Neuronal stem cell (in vitro differentiated cells): ENCODE data around the gene ADGRG6.
"Not testable (repeated sequence)": the region's sequence is repeated elsewhere in the genome, so short reads cannot be mapped to it uniquely, and the experiment has no call there.

Source experiments
- DNase-seq: peaks from one replicate; pipeline ENCODE4 v3.0.0-alpha.2; 2013; ENCODE audit warnings: low spot score
- H2AFZ ChIP-seq: one replicate; pipeline ENCODE4 v1.6.1; 2013; ENCODE audit warnings: mild to moderate bottlenecking, low read length, inconsistent platforms
- H2AK5ac ChIP-seq: 2 replicates; pipeline ENCODE4 v1.6.1; 2013; ENCODE audit warnings: low read depth, mild to moderate bottlenecking, inconsistent platforms, low read length, moderate library complexity, mixed read lengths
- H2BK120ac ChIP-seq: 2 replicates; pipeline ENCODE4 v1.6.1; 2013; ENCODE audit warnings: low read depth, mild to moderate bottlenecking, inconsistent platforms, low read length, moderate library complexity, mixed read lengths
- H2BK12ac ChIP-seq: one replicate; pipeline ENCODE4 v1.6.1; 2013; ENCODE audit warnings: low read length, inconsistent platforms
- H2BK15ac ChIP-seq: 2 replicates; pipeline ENCODE4 v1.6.1; 2013; ENCODE audit warnings: mild to moderate bottlenecking, low read length, inconsistent platforms, mixed read lengths
- H2BK5ac ChIP-seq: one replicate; pipeline ENCODE4 v1.6.1; 2013; ENCODE audit warnings: inconsistent platforms, mild to moderate bottlenecking, low read length, moderate library complexity
- H3K14ac ChIP-seq: one replicate; pipeline ENCODE4 v1.6.1; 2013; ENCODE audit warnings: low read length, inconsistent platforms
- H3K18ac ChIP-seq: 2 replicates; pipeline ENCODE4 v1.6.1; 2013; ENCODE audit warnings: low read length, inconsistent platforms
- H3K23ac ChIP-seq: 2 replicates; pipeline ENCODE4 v1.6.1; 2013; ENCODE audit warnings: low read depth, mild to moderate bottlenecking, mixed read lengths, low read length, inconsistent platforms; ENCODE audit not compliant: poor library complexity
- H3K27ac ChIP-seq: replicated peaks from 3 replicates; pipeline ENCODE4 v1.5.1; 2013; ENCODE audit warnings: low read length, inconsistent platforms
- H3K27me3 ChIP-seq, 3 experiments: 2 replicates each; pipeline ENCODE4 v1.6.1; 2013; ENCODE audit warnings: low read length in 3 of 3, mild to moderate bottlenecking in 2 of 3, inconsistent platforms in 1 of 3, low read depth in 1 of 3, mixed read lengths in 1 of 3, moderate library complexity in 1 of 3; ENCODE audit not compliant: control insufficient read depth in 3 of 3, insufficient read depth in 3 of 3
- H3K36me3 ChIP-seq, 2 donors: replicated peaks in 1 of 2; 2 replicates each; pipeline ENCODE4 v1.6.1; 2013; ENCODE audit warnings: low read length in 2 of 2; ENCODE audit not compliant: control insufficient read depth in 2 of 2, insufficient read depth in 2 of 2
- H3K4ac ChIP-seq: 2 replicates; pipeline ENCODE4 v1.6.1; 2013; ENCODE audit warnings: inconsistent platforms, mild to moderate bottlenecking, low read length, moderate library complexity
- H3K4me1 ChIP-seq, 2 donors: 1 replicate in 1 of 2; 2 replicates in 1 of 2; pipeline ENCODE4 v1.6.1; 2013; ENCODE audit warnings: low read length in 2 of 2, low read depth in 1 of 2; ENCODE audit not compliant: control insufficient read depth in 2 of 2, insufficient read depth in 1 of 2
- H3K4me2 ChIP-seq: one replicate; pipeline ENCODE4 v1.6.1; 2013; ENCODE audit warnings: mild to moderate bottlenecking, low read length, inconsistent platforms; ENCODE audit not compliant: insufficient read depth, poor library complexity, severe bottlenecking
- H3K4me3 ChIP-seq, 2 donors: 2 replicates each; pipeline ENCODE4 v1.5.1; 2013; ENCODE audit warnings: low read length in 2 of 2, mild to moderate bottlenecking in 2 of 2, inconsistent platforms in 1 of 2, moderate library complexity in 1 of 2
- H3K79me1 ChIP-seq: one replicate; pipeline ENCODE4 v1.6.1; 2013; ENCODE audit warnings: low read depth, mild to moderate bottlenecking, inconsistent platforms, low read length, moderate library complexity
- H3K9ac ChIP-seq: one replicate; pipeline ENCODE4 v1.6.1; 2013; ENCODE audit warnings: mild to moderate bottlenecking, low read depth, low read length, inconsistent platforms; ENCODE audit not compliant: poor library complexity
- H3K9me3 ChIP-seq, 2 donors: replicated peaks in 1 of 2; 2 replicates each; pipeline versions ENCODE3 to v1.6.1; 2013; ENCODE audit warnings: low read length in 2 of 2, mild to moderate bottlenecking in 2 of 2, inconsistent platforms in 1 of 2, low read depth in 1 of 2, mixed read lengths in 1 of 2, moderate library complexity in 1 of 2; ENCODE audit not compliant: control insufficient read depth in 2 of 2, insufficient read depth in 1 of 2
- H4K8ac ChIP-seq: one replicate; pipeline ENCODE4 v1.6.1; 2013; ENCODE audit warnings: low read depth, mild to moderate bottlenecking, inconsistent platforms, low read length, moderate library complexity
- H4K91ac ChIP-seq: one replicate; pipeline ENCODE4 v1.6.1; 2013; ENCODE audit warnings: low read length, low read depth, mild to moderate bottlenecking, inconsistent platforms; ENCODE audit not compliant: poor library complexity
- WGBS, 2 donors: extraction: QIAGEN DNeasy Blood & Tissue Kit; methylation state at CpG; one replicate each; pipeline ENCODE4 v1.1.7; 2013; ENCODE audit warnings: missing lambda C conversion rate in 2 of 2, mixed read lengths in 1 of 2; ENCODE audit not compliant: insufficient read length in 2 of 2, insufficient replicate concordance in 1 of 2; ENCODE audit errors: extremely low coverage in 2 of 2; 5-methylcytosine and 5-hydroxymethylcytosine counted together

Gene ADGRG6

DNA sequence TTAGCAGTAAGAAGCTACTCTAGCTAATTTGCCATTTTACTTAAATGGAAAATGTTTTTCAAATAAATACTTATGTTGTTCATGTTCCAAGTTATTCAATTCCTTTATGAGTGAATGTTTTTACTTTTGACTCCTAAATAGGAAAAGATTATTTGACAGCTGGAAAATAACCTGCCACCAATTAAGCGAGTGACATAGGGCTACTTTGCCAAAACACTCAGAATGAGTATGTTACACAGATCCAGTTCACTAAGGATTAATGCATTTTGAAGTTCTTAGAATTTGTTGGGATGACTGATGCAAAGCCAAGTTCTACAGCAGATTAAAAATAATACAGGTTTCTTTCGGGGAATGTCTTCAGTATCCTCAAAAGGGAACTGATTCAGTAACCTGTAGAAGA, 144.4 kb downstream of the ADGRG6 start:
- WGBS, 2 donors: no CpG with 5 or more reads among the region's 2 CpGs
- Histone ChIP-seq H3K18ac (no peak overlapping the region), H3K36me3 (no peaks in the 10 kb centered on the region), H2BK15ac (no peak overlapping the region), H2BK12ac (no peak overlapping the region), H3K4ac (no peak overlapping the region), H3K4me2 (no peak overlapping the region), H2AK5ac (no peak overlapping the region), H2BK120ac (no peak overlapping the region), H4K8ac (no peak overlapping the region), H3K9ac (no peak overlapping the region), H3K27ac (no peak overlapping the region), H4K91ac (no peak overlapping the region), H3K4me3 (no peak overlapping the region), H3K4me1 (peaks cover 5 to 10% of the 10 kb centered on the region in 2 donors), H2AFZ (no peak overlapping the region), H3K14ac (no peak overlapping the region), H3K27me3 (no peaks in the 10 kb centered on the region), H3K79me1 (no peaks in the 10 kb centered on the region), H2BK5ac (no peak overlapping the region), H3K9me3 (no peaks in the 10 kb centered on the region), H3K23ac (no peak overlapping the region)
- no peak for DNase-seq

DNA sequence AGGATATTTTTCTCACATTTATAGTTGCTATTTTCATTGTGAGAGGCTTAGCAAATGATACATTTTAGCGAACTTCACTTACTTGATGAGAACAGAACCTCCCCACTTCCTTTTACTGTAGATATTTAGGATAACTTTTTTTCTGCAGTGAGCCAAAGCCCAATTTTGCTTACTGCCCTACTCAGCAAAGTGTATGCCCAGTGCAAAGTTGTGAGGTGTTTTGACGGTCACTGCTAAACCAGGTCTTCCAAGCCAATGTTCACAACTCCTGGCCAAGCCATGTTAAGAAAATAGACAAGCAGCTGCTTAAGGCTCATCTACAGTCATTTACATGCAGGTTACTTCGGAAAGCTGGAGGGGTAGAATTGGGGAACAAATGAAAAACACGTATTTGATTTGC, 144.8 kb downstream of the ADGRG6 start:
- H3K27ac ChIP-seq: no peak overlapping the region
- no peak overlapping the region for H3K4me2 ChIP-seq
- H2BK12ac ChIP-seq: no peak overlapping the region
- no CpG with 5 or more reads among the region's 4 CpGs for WGBS, 2 donors
- H3K4ac ChIP-seq: no peak overlapping the region
- H3K4me1 ChIP-seq: peaks cover 5 to 7% of the 10 kb centered on the region in 2 donors
- no peak overlapping the region for H4K91ac ChIP-seq
- no peak overlapping the region for H2BK5ac ChIP-seq
- H3K27me3 ChIP-seq: no peaks in the 10 kb centered on the region
- H3K9me3 ChIP-seq: no peaks in the 10 kb centered on the region
- H2AFZ ChIP-seq: no peak overlapping the region
- no peak overlapping the region for H3K18ac ChIP-seq
- no peak overlapping the region for H3K9ac ChIP-seq
- no peaks in the 10 kb centered on the region for H3K79me1 ChIP-seq
- no peak overlapping the region for H3K4me3 ChIP-seq
- no peaks in the 10 kb centered on the region for H3K36me3 ChIP-seq
- no peak overlapping the region for H3K23ac ChIP-seq
- H2BK120ac ChIP-seq: no peak overlapping the region
- H3K14ac ChIP-seq: no peak overlapping the region
- no peak overlapping the region for H2AK5ac ChIP-seq
- no peak for DNase-seq
- H4K8ac ChIP-seq: no peak overlapping the region
- H2BK15ac ChIP-seq: no peak overlapping the region

DNA sequence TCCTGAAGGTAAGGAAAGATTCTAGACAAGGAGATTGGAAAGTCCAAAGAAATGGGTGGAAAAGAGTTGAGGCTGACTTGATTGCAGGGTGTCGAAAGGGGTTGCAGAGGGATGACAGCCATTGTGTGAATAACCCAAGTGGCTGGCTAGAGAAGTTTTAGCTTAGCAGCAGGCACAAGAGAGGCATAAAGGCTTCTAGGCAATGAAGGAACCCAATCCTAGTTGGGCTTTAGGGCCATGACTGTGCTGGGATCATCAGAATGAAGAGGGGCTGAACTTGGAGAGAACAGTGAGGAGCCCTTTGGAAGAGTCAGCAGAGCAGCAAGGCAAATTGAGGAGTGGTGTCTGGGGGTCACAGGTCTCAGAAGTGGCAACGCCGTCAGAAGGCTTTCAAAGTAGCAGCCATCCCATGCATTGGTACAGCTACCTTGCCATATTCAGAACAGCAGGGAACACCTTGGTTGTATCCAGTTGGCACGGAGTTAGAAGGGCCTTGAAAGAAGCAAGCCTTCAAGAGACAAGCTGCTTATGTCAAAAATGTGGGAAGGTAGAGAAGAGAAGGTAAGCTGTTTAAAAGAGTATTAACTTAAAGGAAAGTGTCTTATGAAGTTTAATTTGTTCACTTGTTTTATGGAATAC, 146.4 kb downstream of the ADGRG6 start:
- WGBS, 2 donors: no CpG with 5 or more reads among the region's 4 CpGs
- Histone ChIP-seq H3K27me3 (no peaks in the 10 kb centered on the region), H2AFZ (no peak overlapping the region), H3K14ac (no peak overlapping the region), H3K4me3 (no peak overlapping the region), H3K36me3 (no peaks in the 10 kb centered on the region), H3K79me1 (no peaks in the 10 kb centered on the region), H3K4me1 (peaks cover 4% of the 10 kb centered on the region in 2 donors), H3K27ac (no peak overlapping the region), H3K4ac (no peak overlapping the region), H2BK120ac (no peak overlapping the region), H2BK15ac (no peak overlapping the region), H2AK5ac (no peak overlapping the region), H3K18ac (no peak overlapping the region), H3K9ac (no peak overlapping the region), H3K23ac (no peak overlapping the region), H4K91ac (no peak overlapping the region), H2BK5ac (no peak overlapping the region), H3K9me3 (no peaks in the 10 kb centered on the region), H2BK12ac (no peak overlapping the region), H3K4me2 (no peak overlapping the region), H4K8ac (no peak overlapping the region)
- no peak for DNase-seq

DNA sequence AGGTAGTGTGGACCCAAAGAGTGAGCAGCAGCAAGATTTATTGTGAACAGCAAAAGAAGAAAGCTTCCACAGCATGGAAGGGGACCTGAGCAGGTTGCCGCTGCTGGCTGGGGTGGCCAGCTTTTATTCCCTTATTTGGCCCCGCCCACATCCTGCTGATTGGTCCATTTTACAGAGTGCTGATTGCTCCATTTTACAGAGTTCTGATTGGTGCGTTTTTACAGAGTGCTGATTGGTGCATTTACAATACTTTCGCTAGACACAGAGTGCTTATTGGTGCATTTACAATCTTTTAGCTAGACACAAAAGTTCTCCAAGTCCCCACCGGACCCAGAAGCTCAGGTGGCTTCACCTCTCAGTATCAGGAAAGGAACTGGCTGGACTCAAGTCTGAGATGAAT, 149.0 kb downstream of the ADGRG6 start:
- not testable (repeated sequence) for H3K36me3 ChIP-seq, H2BK15ac ChIP-seq, H3K9ac ChIP-seq, H2AFZ ChIP-seq, H3K14ac ChIP-seq, H3K23ac ChIP-seq, H4K8ac ChIP-seq, H3K4me2 ChIP-seq, DNase-seq, H2BK12ac ChIP-seq, H3K9me3 ChIP-seq, H3K18ac ChIP-seq, H3K4me3 ChIP-seq, H3K27ac ChIP-seq, H4K91ac ChIP-seq, H3K27me3 ChIP-seq, H3K4ac ChIP-seq, H3K79me1 ChIP-seq, H2AK5ac ChIP-seq, H2BK120ac ChIP-seq, H2BK5ac ChIP-seq, H3K4me1 ChIP-seq
- WGBS, 2 donors: no CpG with 5 or more reads among the region's 5 CpGs
